PFSK-1 (cell line): Measurements from ENCODE around the gene MORN1.

Source experiments
- POLR2AphosphoS5 ChIP-seq: IDR thresholded peaks from 2 replicates; pipeline ENCODE4 v1.6.1; 2012; ENCODE audit warnings: low read depth, mild to moderate bottlenecking, control low read depth, low read length, moderate library complexity
- SIN3A ChIP-seq: IDR thresholded peaks from 2 replicates; pipeline ENCODE4 v1.6.1; 2012; ENCODE audit warnings: mild to moderate bottlenecking, low read length, moderate library complexity, borderline replicate concordance; ENCODE audit not compliant: insufficient read depth
- TAF1 ChIP-seq: IDR thresholded peaks from 2 replicates; pipeline ENCODE4 v1.6.1; 2012; ENCODE audit warnings: low read length, control low read depth, borderline replicate concordance; ENCODE audit not compliant: insufficient read depth
- TF ChIP-seq, protein P1 (sequence below), 2 experiments: IDR thresholded peaks; 2 replicates each; pipeline versions ENCODE4 v1.6.1 to v1.8.0; 2011 to 2012; ENCODE audit warnings: low read depth in 2 of 2, low read length in 2 of 2, control low read depth in 1 of 2, inconsistent platforms in 1 of 2, mild to moderate bottlenecking in 1 of 2, moderate library complexity in 1 of 2; ENCODE audit not compliant: insufficient read depth in 1 of 2

- TF ChIP-seq TAF1 (no peak), SIN3A (no peak), POLR2AphosphoS5 (no peak)
- TF ChIP-seq, protein P1, sequence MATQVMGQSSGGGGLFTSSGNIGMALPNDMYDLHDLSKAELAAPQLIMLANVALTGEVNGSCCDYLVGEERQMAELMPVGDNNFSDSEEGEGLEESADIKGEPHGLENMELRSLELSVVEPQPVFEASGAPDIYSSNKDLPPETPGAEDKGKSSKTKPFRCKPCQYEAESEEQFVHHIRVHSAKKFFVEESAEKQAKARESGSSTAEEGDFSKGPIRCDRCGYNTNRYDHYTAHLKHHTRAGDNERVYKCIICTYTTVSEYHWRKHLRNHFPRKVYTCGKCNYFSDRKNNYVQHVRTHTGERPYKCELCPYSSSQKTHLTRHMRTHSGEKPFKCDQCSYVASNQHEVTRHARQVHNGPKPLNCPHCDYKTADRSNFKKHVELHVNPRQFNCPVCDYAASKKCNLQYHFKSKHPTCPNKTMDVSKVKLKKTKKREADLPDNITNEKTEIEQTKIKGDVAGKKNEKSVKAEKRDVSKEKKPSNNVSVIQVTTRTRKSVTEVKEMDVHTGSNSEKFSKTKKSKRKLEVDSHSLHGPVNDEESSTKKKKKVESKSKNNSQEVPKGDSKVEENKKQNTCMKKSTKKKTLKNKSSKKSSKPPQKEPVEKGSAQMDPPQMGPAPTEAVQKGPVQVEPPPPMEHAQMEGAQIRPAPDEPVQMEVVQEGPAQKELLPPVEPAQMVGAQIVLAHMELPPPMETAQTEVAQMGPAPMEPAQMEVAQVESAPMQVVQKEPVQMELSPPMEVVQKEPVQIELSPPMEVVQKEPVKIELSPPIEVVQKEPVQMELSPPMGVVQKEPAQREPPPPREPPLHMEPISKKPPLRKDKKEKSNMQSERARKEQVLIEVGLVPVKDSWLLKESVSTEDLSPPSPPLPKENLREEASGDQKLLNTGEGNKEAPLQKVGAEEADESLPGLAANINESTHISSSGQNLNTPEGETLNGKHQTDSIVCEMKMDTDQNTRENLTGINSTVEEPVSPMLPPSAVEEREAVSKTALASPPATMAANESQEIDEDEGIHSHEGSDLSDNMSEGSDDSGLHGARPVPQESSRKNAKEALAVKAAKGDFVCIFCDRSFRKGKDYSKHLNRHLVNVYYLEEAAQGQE (IDR thresholded peaks at IDR 0.05; ENCODE audit: insufficient read depth in 1 of 2, low read depth in 2 of 2, low read length in 2 of 2): no peak
Measured at GRCh38 chr1:2394761-2395160, 3.4 kb upstream of the MORN1 start.
